GM12878 (cell line): ENCODE results near the gene ATF7. TPM values are rescaled to one million over a fixed set of nuclear protein-coding genes. Genes with fewer than 3 reads are reported as not detected.

Experiments
- ATAC-seq: fragments of 200-7000 bp; cut with Tn5 transposase; 3 replicates; pipeline ENCODE4 v1.9.1; 2020; ENCODE audit warnings: mild to moderate bottlenecking, moderate library complexity
- BruUV-seq: library from RNA; stranded (reverse); fragments of 400-500 nt; replicated peaks from 2 replicates; lab custom pipeline; 2021; lab: Mats Ljungman, UMichigan
- CTCF ChIA-PET: fragments of 300-600 bp; sonication (Branson Sonifier 250); formaldehyde crosslinking; extraction: SDS; loops from one replicate; lab custom pipeline; 2021; ENCODE audit warnings: inconsistent platforms; lab: Yijun Ruan, JAX
- POLR2A ChIA-PET: fragments of 350-600 bp; formaldehyde crosslinking; extraction: SDS; loops from one replicate; lab custom pipeline; 2021; ENCODE audit warnings: inconsistent platforms; lab: Charles Lee
- RAD21 ChIA-PET: fragments of 300-600 bp; sonication (Branson Sonifier 250); formaldehyde crosslinking; loops from one replicate; lab custom pipeline; 2023; ENCODE audit warnings: antibody characterized with exemption; ENCODE audit not compliant: unreplicated experiment; lab: Charles Lee
- SMC1A ChIA-PET: fragments of 300-600 bp; sonication (Branson Sonifier 250); formaldehyde crosslinking; loops from one replicate; lab custom pipeline; 2023; ENCODE audit not compliant: unreplicated experiment, uncharacterized antibody; lab: Charles Lee
- DNase-seq: peaks from one replicate; pipeline ENCODE4 v3.0.0-alpha.2; 2011; ENCODE audit warnings: low read depth, low spot score
- FAIRE-seq: peaks from 3 replicates; lab custom pipeline; 2011; peaks lifted over from hg19 to GRCh38; lab: Jason Lieb, UNC
- H2AFZ ChIP-seq: 2 replicates; pipeline ENCODE4 v1.6.0; 2011; ENCODE audit warnings: low read depth, low read length, control low read depth; ENCODE audit not compliant: control insufficient read depth
- H3K27ac ChIP-seq: 2 replicates; pipeline ENCODE4 v1.5.1; 2011; ENCODE audit warnings: control low read depth; ENCODE audit not compliant: control insufficient read depth, insufficient read depth
- H3K27me3 ChIP-seq, 2 experiments: replicated peaks in 1 of 2; 2 replicates each; pipeline versions ENCODE4 v1.6.0 to v1.6.1; 2011; ENCODE audit warnings: low read length in 1 of 2; ENCODE audit not compliant: control insufficient read depth in 2 of 2, insufficient read depth in 2 of 2
- H3K36me3 ChIP-seq, 2 experiments: 2 replicates each; pipeline ENCODE4 v1.5.1; 2011; ENCODE audit warnings: low read length in 1 of 2; ENCODE audit not compliant: control insufficient read depth in 2 of 2, insufficient read depth in 2 of 2
- H3K4me1 ChIP-seq: 2 replicates; pipeline ENCODE4 v1.6.1; 2011; ENCODE audit warnings: mild to moderate bottlenecking, low read length, moderate library complexity, mixed read lengths; ENCODE audit not compliant: control insufficient read depth, insufficient read depth
- H3K4me2 ChIP-seq: 2 replicates; pipeline ENCODE4 v1.6.0; 2011; ENCODE audit warnings: control low read depth; ENCODE audit not compliant: control insufficient read depth, insufficient read depth
- H3K4me3 ChIP-seq: fragments of 200-600 bp; sonication (generic); 2 replicates; pipeline ENCODE4 v1.5.1; 2016
- H3K79me2 ChIP-seq: 2 replicates; pipeline ENCODE4 v1.6.0; 2011; ENCODE audit warnings: low read length; ENCODE audit not compliant: control insufficient read depth, insufficient read depth
- H3K9ac ChIP-seq: 2 replicates; pipeline ENCODE4 v1.8.0; 2011; ENCODE audit warnings: low read length, control low read depth, mixed read lengths; ENCODE audit not compliant: control insufficient read depth, insufficient read depth
- H3K9me3 ChIP-seq: replicated peaks from 3 replicates; pipeline ENCODE4 v1.5.1; 2011; ENCODE audit warnings: mild to moderate bottlenecking, low read length; ENCODE audit not compliant: control insufficient read depth, insufficient read depth
- H4K20me1 ChIP-seq: 2 replicates; pipeline ENCODE4 v1.6.0; 2011; ENCODE audit not compliant: control insufficient read depth, insufficient read depth
- ATF7 ChIP-seq: fragments of 450-650 bp; IDR thresholded peaks from 2 replicates; pipeline ENCODE4 v1.6.1; 2016; ENCODE audit warnings: low read depth, mild to moderate bottlenecking
- CBFB ChIP-seq: IDR thresholded peaks from 2 replicates; pipeline ENCODE4 v1.6.1; 2016; ENCODE audit warnings: antibody characterized with exemption, low read depth
- MEF2A ChIP-seq: IDR thresholded peaks from 2 replicates; pipeline ENCODE4 v1.6.1; 2011; ENCODE audit warnings: low read depth, mild to moderate bottlenecking, low read length, moderate library complexity; ENCODE audit not compliant: insufficient read depth
- SUZ12 ChIP-seq: fragments of 200-600 bp; sonication (generic); IDR thresholded peaks from one replicate; pipeline ENCODE4 v1.6.1; 2018; ENCODE audit warnings: antibody characterized with exemption, mild to moderate bottlenecking; ENCODE audit not compliant: unreplicated experiment
- YBX1 ChIP-seq: fragments of 450-650 bp; IDR thresholded peaks from 2 replicates; pipeline ENCODE4 v1.6.1; 2016; ENCODE audit warnings: antibody characterized with exemption
- ZBTB40 ChIP-seq: fragments of 450-650 bp; IDR thresholded peaks from 2 replicates; pipeline ENCODE4 v1.6.1; 2016; ENCODE audit warnings: mild to moderate bottlenecking, moderate library complexity, borderline replicate concordance
- ZZZ3 ChIP-seq: IDR thresholded peaks from 2 replicates; pipeline ENCODE4 v1.6.1; 2011; ENCODE audit warnings: low read depth; ENCODE audit not compliant: control insufficient read depth, insufficient read length
- WGBS: methylation state at CpG from one replicate; pipeline ENCODE4 v1.1.6; 2016; ENCODE audit warnings: low lambda C conversion rate; ENCODE audit not compliant: insufficient replicate concordance, insufficient coverage; ENCODE audit errors: missing lambda C conversion rate; 5-methylcytosine and 5-hydroxymethylcytosine counted together
- in situ Hi-C: fragments of 300-500 bp; cut with MboI; formaldehyde crosslinking; loops from 9 replicates; pipeline ENCODE4 v1.14.3; 2018; ENCODE audit warnings: mixed read lengths
- intact Hi-C: fragments of 100-400 bp; cut with micrococcal nuclease; formaldehyde crosslinking; loops from one replicate; pipeline ENCODE4 v1.14.2; 2022; ENCODE audit not compliant: unreplicated experiment
- polyA plus RNA-seq, 11 experiments: library from polyadenylated mRNA; depleted of rRNA in 4 of 11; unstranded in 6 of 11; stranded (reverse) in 5 of 11; fragments of >200 nt; fragmentation: Nextera tagmentation in 4 of 11; fragmentation: Illumina TruSeq in 1 of 11; extraction: Ambion mirVana in 4 of 11; extraction: Trizol in 1 of 11; gene quantifications; 1 replicate in 1 of 11; 2 replicates in 10 of 11; pipeline versions ENCODE4 v1.2.1 to v1.2.3, GENCODE V29; 2011 to 2016; ENCODE audit warnings: inconsistent platforms in 2 of 11, missing spikeins in 2 of 11, low read depth in 1 of 11
- total RNA-seq, 4 experiments: library from RNA; depleted of rRNA in 3 of 4; stranded (reverse); fragments of >200 nt in 3 of 4; fragmentation: Illumina TruSeq in 1 of 4; extraction: Trizol in 1 of 4; gene quantifications; 2 replicates each; pipeline versions ENCODE4 v1.2.1 to v1.2.3, GENCODE V29; 2013 to 2021

ATF7 gene
- total and polyA plus RNA-seq, 10 of the 15 experiments (the other 5 are each of a cell fraction or from before 2014, with no cell fraction given): 9.1 to 30.7 (median 21.8) TPM

- DNase-seq: no peak
- H3K4me1 ChIP-seq: no peaks in the 10 kb centered on the region
- no TSS peak for BruUV-seq
- no peaks in the 10 kb centered on the region for H4K20me1 ChIP-seq
- ChIA-PET SMC1A (no interaction called here), RAD21 (no interaction called here), CTCF (no interaction called here), POLR2A (no interaction called here)
- in situ Hi-C loops (no loop called here), intact Hi-C loops (no loop called here)
- no peaks in the 10 kb centered on the region for H3K9me3 ChIP-seq
- ATAC-seq: no peak
- H3K9ac ChIP-seq: no peak overlapping the region
- no peak overlapping the region for H3K4me2 ChIP-seq
- FAIRE-seq: no peak
- WGBS: 98% methylated on average over 3 of the region's 3 CpGs
- H3K27ac ChIP-seq: no peak overlapping the region
- no peaks in the 10 kb centered on the region for H3K79me2 ChIP-seq
- no peak overlapping the region for H2AFZ ChIP-seq
- H3K27me3 ChIP-seq: no peaks in the 10 kb centered on the region
- TF ChIP-seq ZBTB40 (no peak), YBX1 (no peak), SUZ12 (no peak), CBFB (no peak), ZZZ3 (no peak), ATF7 (no peak), MEF2A (no peak)
- peaks cover 6 to 22% of the 10 kb centered on the region in 2 experiments for H3K36me3 ChIP-seq
- H3K4me3 ChIP-seq: no peak overlapping the region
Measured at GRCh38 chr12:53536962-53537361, 89.2 kb downstream of the ATF7 start.
